Measurements from ENCODE around the gene CCL1. TPM values are rescaled to one million over a fixed set of nuclear protein-coding genes. Genes with fewer than 3 reads are reported as not detected.
A peak's percentile ranks its signal among the peaks of the same experiment; 100 is the strongest.

CCL1 gene
- total RNA-seq, 1 donor from 2014 or later = not detected

GRCh38 chr17:34365340-34365739 lies 2.3 kb upstream of the CCL1 start:
- TF ChIP-seq CTCF (IDR thresholded peaks at IDR 0.05; ENCODE audit: insufficient read depth, low read length, poor library complexity, severe bottlenecking) = no peak
- no peak for DNase-seq (ENCODE audit: low read depth)
- Histone ChIP-seq H3K27me3 (ENCODE audit: control insufficient read depth, insufficient read depth, low read length) (peaks cover 5% of the 10 kb centered on the region), H3K4me3 (ENCODE audit: low read depth, low read length) (no peak overlapping the region), H3K36me3 (ENCODE audit: control insufficient read depth, insufficient read depth, low read length) (no peaks in the 10 kb centered on the region)

- no peak for DNase-seq (ENCODE audit: low read depth)
- Histone ChIP-seq H3K4me3 (ENCODE audit: low read depth, low read length) (no peak overlapping the region), H3K27me3 (ENCODE audit: control insufficient read depth, insufficient read depth, low read length) (peaks cover 5% of the 10 kb centered on the region), H3K36me3 (ENCODE audit: control insufficient read depth, insufficient read depth, low read length) (no peaks in the 10 kb centered on the region)
- no peak for TF ChIP-seq CTCF (IDR thresholded peaks at IDR 0.05; ENCODE audit: insufficient read depth, low read length, poor library complexity, severe bottlenecking)
These were observed 1.7 kb upstream of the CCL1 start for GRCh38 chr17:34364751-34365150.

- Histone ChIP-seq H3K4me3 (ENCODE audit: low read depth, low read length) (no peak overlapping the region), H3K27me3 (ENCODE audit: control insufficient read depth, insufficient read depth, low read length) (peaks cover 2% of the 10 kb centered on the region), H3K36me3 (ENCODE audit: control insufficient read depth, insufficient read depth, low read length) (no peaks in the 10 kb centered on the region)
- peak; percentile 100 for TF ChIP-seq CTCF (IDR thresholded peaks at IDR 0.05; ENCODE audit: insufficient read depth, low read length, poor library complexity, severe bottlenecking)
- DNase-seq (ENCODE audit: low read depth) = peak; percentile 67
These were observed 1.5 kb downstream of the CCL1 start for GRCh38 chr17:34361478-34362061.

GRCh38 chr17:34360601-34361270 lies 2.3 kb downstream of the CCL1 start:
- no peak for TF ChIP-seq CTCF (IDR thresholded peaks at IDR 0.05; ENCODE audit: insufficient read depth, low read length, poor library complexity, severe bottlenecking)
- Histone ChIP-seq H3K4me3 (ENCODE audit: low read depth, low read length) (no peak overlapping the region), H3K27me3 (ENCODE audit: control insufficient read depth, insufficient read depth, low read length) (peaks cover 2% of the 10 kb centered on the region), H3K36me3 (ENCODE audit: control insufficient read depth, insufficient read depth, low read length) (no peaks in the 10 kb centered on the region)
- DNase-seq (ENCODE audit: low read depth) = no peak

- H3K4me3 ChIP-seq (ENCODE audit: low read depth, low read length) = no peak overlapping the region
- no peak for TF ChIP-seq CTCF (IDR thresholded peaks at IDR 0.05; ENCODE audit: insufficient read depth, low read length, poor library complexity, severe bottlenecking)
- DNase-seq (ENCODE audit: low read depth) = no peak
- peaks cover 2% of the 10 kb centered on the region for H3K27me3 ChIP-seq (ENCODE audit: control insufficient read depth, insufficient read depth, low read length)
- H3K36me3 ChIP-seq (ENCODE audit: control insufficient read depth, insufficient read depth, low read length) = no peaks in the 10 kb centered on the region
These were observed 4.4 kb downstream of the CCL1 start for GRCh38 chr17:34358631-34359030.

- no peak for TF ChIP-seq CTCF (IDR thresholded peaks at IDR 0.05; ENCODE audit: insufficient read depth, low read length, poor library complexity, severe bottlenecking)
- Histone ChIP-seq H3K36me3 (ENCODE audit: control insufficient read depth, insufficient read depth, low read length) (no peaks in the 10 kb centered on the region), H3K27me3 (ENCODE audit: control insufficient read depth, insufficient read depth, low read length) (peaks cover 2% of the 10 kb centered on the region), H3K4me3 (ENCODE audit: low read depth, low read length) (no peak overlapping the region)
- DNase-seq (ENCODE audit: low read depth) = no peak
These were observed 5.6 kb downstream of the CCL1 start for GRCh38 chr17:34357398-34357797.

Data from kidney epithelial cell (primary cell).